HepG2 (cell line): ENCODE results near the gene TAGLN. TPM values are rescaled to one million over a fixed set of nuclear protein-coding genes. Genes with fewer than 3 reads are reported as not detected.

Experiments
- HNRNPLL ChIP-seq: fragments of 200-400 bp; formaldehyde crosslinking; IDR thresholded peaks from 2 replicates; pipeline ENCODE4 v1.6.1; 2017; ENCODE audit warnings: mild to moderate bottlenecking, low read depth, low read length; ENCODE audit not compliant: poor library complexity, severe bottlenecking
- HOXA3 ChIP-seq: sonication (generic); formaldehyde crosslinking; IDR thresholded peaks from 2 replicates; pipeline ENCODE4 v1.5.0; 2020; ENCODE audit warnings: missing genetic modification reagents
- HOXD1 ChIP-seq: sonication (generic); formaldehyde crosslinking; IDR thresholded peaks from 2 replicates; pipeline ENCODE4 v1.5.0; 2020; ENCODE audit warnings: missing genetic modification reagents
- SAP130 ChIP-seq: IDR thresholded peaks from 2 replicates; pipeline ENCODE4 v1.6.1; 2016; ENCODE audit warnings: low read depth
- SIX1 ChIP-seq: sonication (generic); formaldehyde crosslinking; IDR thresholded peaks from 2 replicates; pipeline ENCODE4 v1.4.0; 2020; ENCODE audit warnings: missing genetic modification reagents, borderline replicate concordance
- SPEN ChIP-seq: sonication (generic); formaldehyde crosslinking; IDR thresholded peaks from 2 replicates; pipeline ENCODE4 v1.5.1; 2020; ENCODE audit warnings: low read depth, mild to moderate bottlenecking, missing genetic modification reagents
- ZBED4 ChIP-seq: sonication (generic); formaldehyde crosslinking; IDR thresholded peaks from 2 replicates; pipeline ENCODE4 v1.4.0; 2020; ENCODE audit warnings: missing genetic modification reagents, borderline replicate concordance
- ZNF337 ChIP-seq: sonication (generic); formaldehyde crosslinking; IDR thresholded peaks from 2 replicates; pipeline ENCODE4 v1.5.1; 2020; ENCODE audit warnings: missing genetic modification reagents, low read depth, mild to moderate bottlenecking, borderline replicate concordance
- ZNF564 ChIP-seq: sonication (generic); formaldehyde crosslinking; IDR thresholded peaks from 2 replicates; pipeline ENCODE4 v1.8.1; 2023; ENCODE audit warnings: mild to moderate bottlenecking, missing genetic modification reagents
- ZNF883 ChIP-seq: sonication (generic); formaldehyde crosslinking; IDR thresholded peaks from 2 replicates; pipeline ENCODE4 v1.5.1; 2020; ENCODE audit warnings: mild to moderate bottlenecking, missing genetic modification reagents; ENCODE audit errors: not compliant biosample characterization
- polyA plus RNA-seq, 8 experiments: library from polyadenylated mRNA; depleted of rRNA in 3 of 8; stranded (reverse) in 7 of 8; unstranded in 1 of 8; fragments of >200 nt; fragmentation: Illumina TruSeq in 4 of 8; extraction: Trizol in 4 of 8; gene quantifications; 2 replicates each; pipeline versions ENCODE4 v1.2.1 to v1.2.3, GENCODE V29; 2011 to 2016; ENCODE audit warnings: low read depth in 4 of 8, missing spikeins in 1 of 8, mixed read lengths in 1 of 8; ENCODE audit not compliant: insufficient read depth in 1 of 8
- total RNA-seq, 5 experiments: library from RNA; depleted of rRNA; stranded (reverse); fragments of >200 nt; fragmentation: Illumina TruSeq; extraction: Trizol; gene quantifications; 2 replicates each; pipeline ENCODE4 v1.2.3, GENCODE V29; 2016; ENCODE audit warnings: low read depth in 1 of 5
- TF ChIP-seq, protein P1 (sequence below): sonication (generic); formaldehyde crosslinking; IDR thresholded peaks from one replicate; pipeline ENCODE4 v1.5.1; 2020; ENCODE audit warnings: mild to moderate bottlenecking, missing genetic modification reagents; ENCODE audit errors: not compliant biosample characterization
- TF ChIP-seq, protein P2 (sequence below): sonication (generic); formaldehyde crosslinking; IDR thresholded peaks from 2 replicates; pipeline ENCODE4 v1.4.0; 2020; ENCODE audit warnings: mild to moderate bottlenecking, missing genetic modification reagents

TAGLN gene
- total and polyA plus RNA-seq, 2 of the 13 experiments (the other 11 are each of a cell fraction or from before 2014, with no cell fraction given): 12.6 to 75.4 TPM

- TF ChIP-seq ZNF883 (CRISPR knock-in tag) (peak; percentile 58), ZNF564 (CRISPR knock-in tag) (no peak), SPEN (0 out of 2 replicates have a peak, but pooled peaks have one; percentile 17), SIX1 (CRISPR knock-in tag) (no peak), HOXA3 (peak; percentile 11; the same call in 1 of the 2 replicates), HNRNPLL (peak; percentile 82), ZBED4 (CRISPR knock-in tag) (no peak), SAP130 (CRISPR knock-in tag) (peak; percentile 9), HOXD1 (CRISPR knock-in tag) (no peak), ZNF337 (CRISPR knock-in tag) (0 out of 2 replicates have a peak, but pooled peaks have one; percentile 71)
- TF ChIP-seq, protein P1, sequence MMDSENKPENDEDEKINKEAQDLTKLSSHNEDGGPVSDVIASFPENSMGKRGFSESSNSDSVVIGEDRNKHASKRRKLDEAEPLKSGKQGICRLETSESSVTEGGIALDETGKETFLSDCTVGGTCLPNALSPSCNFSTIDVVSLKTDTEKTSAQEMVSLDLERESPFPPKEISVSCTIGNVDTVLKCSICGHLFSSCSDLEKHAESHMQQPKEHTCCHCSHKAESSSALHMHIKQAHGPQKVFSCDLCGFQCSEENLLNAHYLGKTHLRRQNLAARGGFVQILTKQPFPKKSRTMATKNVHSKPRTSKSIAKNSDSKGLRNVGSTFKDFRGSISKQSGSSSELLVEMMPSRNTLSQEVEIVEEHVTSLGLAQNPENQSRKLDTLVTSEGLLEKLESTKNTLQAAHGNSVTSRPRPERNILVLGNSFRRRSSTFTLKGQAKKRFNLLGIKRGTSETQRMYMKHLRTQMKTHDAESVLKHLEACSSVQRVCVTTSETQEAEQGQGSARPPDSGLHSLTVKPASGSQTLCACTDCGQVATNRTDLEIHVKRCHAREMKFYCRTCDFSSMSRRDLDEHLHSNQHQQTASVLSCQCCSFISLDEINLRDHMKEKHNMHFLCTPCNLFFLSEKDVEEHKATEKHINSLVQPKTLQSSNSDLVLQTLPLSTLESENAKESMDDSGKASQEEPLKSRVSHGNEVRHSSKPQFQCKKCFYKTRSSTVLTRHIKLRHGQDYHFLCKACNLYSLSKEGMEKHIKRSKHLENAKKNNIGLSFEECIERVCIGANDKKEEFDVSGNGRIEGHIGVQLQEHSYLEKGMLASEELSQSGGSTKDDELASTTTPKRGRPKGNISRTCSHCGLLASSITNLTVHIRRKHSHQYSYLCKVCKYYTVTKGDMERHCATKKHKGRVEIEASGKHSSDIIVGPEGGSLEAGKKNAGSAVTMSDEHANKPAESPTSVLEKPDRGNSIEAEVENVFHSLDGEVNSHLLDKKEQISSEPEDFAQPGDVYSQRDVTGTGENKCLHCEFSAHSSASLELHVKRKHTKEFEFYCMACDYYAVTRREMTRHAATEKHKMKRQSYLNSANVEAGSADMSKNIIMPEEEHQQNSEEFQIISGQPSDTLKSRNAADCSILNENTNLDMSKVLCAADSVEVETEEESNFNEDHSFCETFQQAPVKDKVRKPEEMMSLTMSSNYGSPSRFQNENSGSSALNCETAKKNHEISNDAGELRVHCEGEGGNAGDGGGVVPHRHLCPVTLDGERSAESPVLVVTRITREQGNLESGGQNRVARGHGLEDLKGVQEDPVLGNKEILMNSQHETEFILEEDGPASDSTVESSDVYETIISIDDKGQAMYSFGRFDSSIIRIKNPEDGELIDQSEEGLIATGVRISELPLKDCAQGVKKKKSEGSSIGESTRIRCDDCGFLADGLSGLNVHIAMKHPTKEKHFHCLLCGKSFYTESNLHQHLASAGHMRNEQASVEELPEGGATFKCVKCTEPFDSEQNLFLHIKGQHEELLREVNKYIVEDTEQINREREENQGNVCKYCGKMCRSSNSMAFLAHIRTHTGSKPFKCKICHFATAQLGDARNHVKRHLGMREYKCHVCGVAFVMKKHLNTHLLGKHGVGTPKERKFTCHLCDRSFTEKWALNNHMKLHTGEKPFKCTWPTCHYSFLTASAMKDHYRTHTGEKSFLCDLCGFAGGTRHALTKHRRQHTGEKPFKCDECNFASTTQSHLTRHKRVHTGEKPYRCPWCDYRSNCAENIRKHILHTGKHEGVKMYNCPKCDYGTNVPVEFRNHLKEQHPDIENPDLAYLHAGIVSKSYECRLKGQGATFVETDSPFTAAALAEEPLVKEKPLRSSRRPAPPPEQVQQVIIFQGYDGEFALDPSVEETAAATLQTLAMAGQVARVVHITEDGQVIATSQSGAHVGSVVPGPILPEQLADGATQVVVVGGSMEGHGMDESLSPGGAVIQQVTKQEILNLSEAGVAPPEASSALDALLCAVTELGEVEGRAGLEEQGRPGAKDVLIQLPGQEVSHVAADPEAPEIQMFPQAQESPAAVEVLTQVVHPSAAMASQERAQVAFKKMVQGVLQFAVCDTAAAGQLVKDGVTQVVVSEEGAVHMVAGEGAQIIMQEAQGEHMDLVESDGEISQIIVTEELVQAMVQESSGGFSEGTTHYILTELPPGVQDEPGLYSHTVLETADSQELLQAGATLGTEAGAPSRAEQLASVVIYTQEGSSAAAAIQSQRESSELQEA (CRISPR knock-in tag): peak; percentile 68
- TF ChIP-seq, protein P2, sequence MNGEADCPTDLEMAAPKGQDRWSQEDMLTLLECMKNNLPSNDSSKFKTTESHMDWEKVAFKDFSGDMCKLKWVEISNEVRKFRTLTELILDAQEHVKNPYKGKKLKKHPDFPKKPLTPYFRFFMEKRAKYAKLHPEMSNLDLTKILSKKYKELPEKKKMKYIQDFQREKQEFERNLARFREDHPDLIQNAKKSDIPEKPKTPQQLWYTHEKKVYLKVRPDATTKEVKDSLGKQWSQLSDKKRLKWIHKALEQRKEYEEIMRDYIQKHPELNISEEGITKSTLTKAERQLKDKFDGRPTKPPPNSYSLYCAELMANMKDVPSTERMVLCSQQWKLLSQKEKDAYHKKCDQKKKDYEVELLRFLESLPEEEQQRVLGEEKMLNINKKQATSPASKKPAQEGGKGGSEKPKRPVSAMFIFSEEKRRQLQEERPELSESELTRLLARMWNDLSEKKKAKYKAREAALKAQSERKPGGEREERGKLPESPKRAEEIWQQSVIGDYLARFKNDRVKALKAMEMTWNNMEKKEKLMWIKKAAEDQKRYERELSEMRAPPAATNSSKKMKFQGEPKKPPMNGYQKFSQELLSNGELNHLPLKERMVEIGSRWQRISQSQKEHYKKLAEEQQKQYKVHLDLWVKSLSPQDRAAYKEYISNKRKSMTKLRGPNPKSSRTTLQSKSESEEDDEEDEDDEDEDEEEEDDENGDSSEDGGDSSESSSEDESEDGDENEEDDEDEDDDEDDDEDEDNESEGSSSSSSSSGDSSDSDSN (CRISPR knock-in tag): peak; percentile 72
These were observed 19.8 kb upstream of the TAGLN start (continued) for GRCh38 chr11:117179048-117179999.
